Fibroblast of mammary gland (primary cell): ENCODE results near the gene ODAD2.

Experiments
- DNase-seq: peaks from one replicate; pipeline ENCODE4 v3.0.0-alpha.2; 2010; ENCODE audit warnings: low read depth
- H3K4me3 ChIP-seq: 2 replicates; pipeline ENCODE4 v1.5.1; 2011; ENCODE audit warnings: low read depth, mild to moderate bottlenecking, low read length, moderate library complexity; ENCODE audit not compliant: control insufficient read depth
- TF ChIP-seq, protein P1 (sequence below): conservative IDR thresholded peaks from 2 replicates; pipeline ENCODE4 v1.5.1; 2011; ENCODE audit warnings: low read depth, low read length, inconsistent platforms; ENCODE audit not compliant: control insufficient read depth, insufficient read depth

Gene ODAD2

DNA sequence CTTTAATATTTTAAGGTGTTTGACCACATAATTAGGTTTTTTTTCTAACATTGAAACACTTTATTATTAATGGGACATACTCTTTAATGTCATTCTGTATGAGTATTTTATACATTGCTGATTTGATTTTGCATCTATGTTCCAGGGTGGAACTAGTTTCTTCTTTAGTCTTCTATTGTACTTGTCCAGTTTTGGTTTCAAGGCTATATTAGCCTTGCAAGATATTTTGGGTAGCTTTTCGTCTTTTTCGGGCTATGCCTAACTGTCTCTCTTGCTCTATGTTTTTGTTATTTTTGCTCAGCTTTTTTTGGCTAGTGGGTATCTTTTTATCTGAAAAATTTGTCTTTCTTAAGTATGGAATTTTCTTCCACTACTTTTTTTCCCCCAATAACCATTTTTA, 214.6 kb downstream of the ODAD2 start:
- no peak overlapping the region for H3K4me3 ChIP-seq
- TF ChIP-seq, protein P1, sequence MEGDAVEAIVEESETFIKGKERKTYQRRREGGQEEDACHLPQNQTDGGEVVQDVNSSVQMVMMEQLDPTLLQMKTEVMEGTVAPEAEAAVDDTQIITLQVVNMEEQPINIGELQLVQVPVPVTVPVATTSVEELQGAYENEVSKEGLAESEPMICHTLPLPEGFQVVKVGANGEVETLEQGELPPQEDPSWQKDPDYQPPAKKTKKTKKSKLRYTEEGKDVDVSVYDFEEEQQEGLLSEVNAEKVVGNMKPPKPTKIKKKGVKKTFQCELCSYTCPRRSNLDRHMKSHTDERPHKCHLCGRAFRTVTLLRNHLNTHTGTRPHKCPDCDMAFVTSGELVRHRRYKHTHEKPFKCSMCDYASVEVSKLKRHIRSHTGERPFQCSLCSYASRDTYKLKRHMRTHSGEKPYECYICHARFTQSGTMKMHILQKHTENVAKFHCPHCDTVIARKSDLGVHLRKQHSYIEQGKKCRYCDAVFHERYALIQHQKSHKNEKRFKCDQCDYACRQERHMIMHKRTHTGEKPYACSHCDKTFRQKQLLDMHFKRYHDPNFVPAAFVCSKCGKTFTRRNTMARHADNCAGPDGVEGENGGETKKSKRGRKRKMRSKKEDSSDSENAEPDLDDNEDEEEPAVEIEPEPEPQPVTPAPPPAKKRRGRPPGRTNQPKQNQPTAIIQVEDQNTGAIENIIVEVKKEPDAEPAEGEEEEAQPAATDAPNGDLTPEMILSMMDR: no peak
- no peak for DNase-seq

GRCh38 chr10:27783660-27784059, 215.2 kb downstream of the ODAD2 start:
- TF ChIP-seq, protein P1: peak; percentile 46
- peak; percentile 63 for DNase-seq
- H3K4me3 ChIP-seq: no peak overlapping the region

GRCh38 chr10:27779462-27780015, 219.3 kb downstream of the ODAD2 start:
- DNase-seq: peak; percentile 18
- TF ChIP-seq, protein P1: no peak
- H3K4me3 ChIP-seq: no peak overlapping the region

GRCh38 chr10:27774831-27775230, 224.0 kb downstream of the ODAD2 start:
- no peak overlapping the region for H3K4me3 ChIP-seq
- TF ChIP-seq, protein P1: no peak
- no peak for DNase-seq

DNA sequence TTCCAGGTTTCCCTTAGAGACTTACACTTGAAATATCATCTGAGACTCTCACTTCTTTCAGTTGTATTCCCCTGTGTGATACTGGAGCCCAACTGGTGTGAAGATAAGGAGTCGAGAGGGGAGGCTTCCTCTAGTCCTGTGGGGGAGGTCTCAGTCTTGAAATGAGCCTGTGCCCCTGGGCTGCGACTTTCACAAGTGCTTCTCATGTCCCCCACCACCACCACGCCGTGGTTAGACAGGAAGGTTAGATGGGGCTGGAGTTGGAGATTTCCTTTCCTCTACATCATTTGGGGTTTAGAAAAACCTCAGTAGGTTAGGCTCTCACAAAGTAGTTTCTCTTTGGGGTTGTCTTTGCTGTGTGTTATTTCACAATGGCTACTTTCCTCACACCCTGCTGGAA, 227.6 kb downstream of the ODAD2 start:
- no peak overlapping the region for H3K4me3 ChIP-seq
- no peak for DNase-seq
- TF ChIP-seq, protein P1: no peak

- DNase-seq: no peak
- TF ChIP-seq, protein P1: no peak
- H3K4me3 ChIP-seq: no peak overlapping the region
Observed at GRCh38 chr10:27770181-27770580, 228.7 kb downstream of the ODAD2 start.
